ENCODE measurements around the gene CASP10. TPM values are rescaled to one million over a fixed set of nuclear protein-coding genes. Genes with fewer than 3 reads are reported as not detected.
"Not testable (repeated sequence)": the region's sequence is repeated elsewhere in the genome, so short reads cannot be mapped to it uniquely, and the experiment has no call there.

CASP10 gene
- total RNA-seq, 1 experiment from 2014 or later = 6.3 TPM

- no peak for DNase-seq (ENCODE audit: low spot score)
Observed at GRCh38 chr2:201154615-201155399, 28.1 kb upstream of the CASP10 start.

- DNase-seq (ENCODE audit: low spot score) = no peak
Observed at GRCh38 chr2:201156036-201156435, 26.9 kb upstream of the CASP10 start.

- DNase-seq (ENCODE audit: low spot score) = no peak
Observed at GRCh38 chr2:201156640-201157039, 26.3 kb upstream of the CASP10 start.

- no peak for DNase-seq (ENCODE audit: low spot score)
Observed at GRCh38 chr2:201157694-201158093, 25.2 kb upstream of the CASP10 start.

GRCh38 chr2:201158111-201158929 lies 24.6 kb upstream of the CASP10 start:
- peak; percentile 93 for DNase-seq (ENCODE audit: low spot score)

GRCh38 chr2:201164166-201164565 lies 18.8 kb upstream of the CASP10 start:
- no peak for DNase-seq (ENCODE audit: low spot score)

- no peak for DNase-seq (ENCODE audit: low spot score)
Observed at GRCh38 chr2:201167546-201167945, 15.4 kb upstream of the CASP10 start.

- DNase-seq (ENCODE audit: low spot score) = not testable (repeated sequence)
Observed at GRCh38 chr2:201168496-201168895, 14.4 kb upstream of the CASP10 start.

GRCh38 chr2:201171259-201171814 lies 11.6 kb upstream of the CASP10 start:
- no peak for DNase-seq (ENCODE audit: low spot score)

- DNase-seq (ENCODE audit: low spot score) = no peak
Observed at GRCh38 chr2:201172279-201172678, 10.7 kb upstream of the CASP10 start.

GRCh38 chr2:201174687-201175086 lies 8.3 kb upstream of the CASP10 start:
- DNase-seq (ENCODE audit: low spot score) = no peak

- peak; percentile 52 for DNase-seq (ENCODE audit: low spot score)
Observed at GRCh38 chr2:201176081-201176481, 6.9 kb upstream of the CASP10 start.

- no peak for DNase-seq (ENCODE audit: low spot score)
Observed at GRCh38 chr2:201180010-201180409, 2.9 kb upstream of the CASP10 start.

- no peak for DNase-seq (ENCODE audit: low spot score)
Observed at GRCh38 chr2:201183365-201183727, 405 bp downstream of the CASP10 start.

GRCh38 chr2:201183835-201184234 lies 894 bp downstream of the CASP10 start:
- not testable (repeated sequence) for DNase-seq (ENCODE audit: low spot score)

GRCh38 chr2:201184248-201184647 lies 1.3 kb downstream of the CASP10 start:
- not testable (repeated sequence) for DNase-seq (ENCODE audit: low spot score)

- no peak for DNase-seq (ENCODE audit: low spot score)
Observed at GRCh38 chr2:201185863-201186262, 2.9 kb downstream of the CASP10 start.

- DNase-seq (ENCODE audit: low spot score) = no peak
Observed at GRCh38 chr2:201186982-201187381, 4.0 kb downstream of the CASP10 start.

GRCh38 chr2:201188449-201188848 lies 5.5 kb downstream of the CASP10 start:
- no peak for DNase-seq (ENCODE audit: low spot score)

- no peak for DNase-seq (ENCODE audit: low spot score)
Observed at GRCh38 chr2:201191132-201191875, 8.4 kb downstream of the CASP10 start.

GRCh38 chr2:201194097-201194496 lies 11.2 kb downstream of the CASP10 start:
- no peak for DNase-seq (ENCODE audit: low spot score)

- DNase-seq (ENCODE audit: low spot score) = no peak
Observed at GRCh38 chr2:201195331-201195730, 12.4 kb downstream of the CASP10 start.

Measured in HT-29 (cell line).